Adrenal gland (tissue), 12 donors: ENCODE data around the gene EHMT2. TPM values are rescaled to one million over a fixed set of nuclear protein-coding genes. Genes with fewer than 3 reads are reported as not detected.
"Not testable (repeated sequence)": the region's sequence is repeated elsewhere in the genome, so short reads cannot be mapped to it uniquely, and the experiment has no call there.

Experiments
- DNase-seq, 7 donors: peaks; one replicate each; pipeline ENCODE4 v3.0.0-alpha.2; 2019 to 2020
- H3K27ac ChIP-seq, 5 donors: fragments of 200-600 bp; sonication (generic) in 4 of 5; 1 replicate in 3 of 5; 2 replicates in 2 of 5; pipeline versions ENCODE4 v1.5.1 to v1.8.0; 2016 to 2020; ENCODE audit warnings: mild to moderate bottlenecking in 1 of 5
- H3K27me3 ChIP-seq: fragments of 200-600 bp; 2 replicates; pipeline ENCODE4 v1.8.0; 2021
- H3K36me3 ChIP-seq, 2 donors: fragments of 200-600 bp; replicated peaks in 1 of 2; 1 replicate in 1 of 2; 2 replicates in 1 of 2; pipeline versions ENCODE4 v1.5.1 to v1.8.0; 2018 to 2022
- H3K4me1 ChIP-seq, 2 donors: fragments of 200-600 bp; replicated peaks in 1 of 2; 1 replicate in 1 of 2; 2 replicates in 1 of 2; pipeline versions ENCODE4 v1.5.1 to v1.8.0; 2018 to 2021
- H3K4me3 ChIP-seq, 4 donors: fragments of 200-600 bp; sonication (generic) in 3 of 4; one replicate each; pipeline ENCODE4 v1.5.1; 2016 to 2018
- H3K9me3 ChIP-seq, 3 donors: fragments of 200-600 bp; sonication (generic) in 1 of 3; replicated peaks in 1 of 3; 1 replicate in 2 of 3; 2 replicates in 1 of 3; pipeline versions ENCODE4 v1.5.1 to v1.8.0; 2016 to 2021
- CTCF ChIP-seq, 6 experiments: fragments of 450-650 bp in 4 of 6; fragments of 200-600 bp in 2 of 6; sonication (generic) in 1 of 6; IDR thresholded peaks; 1 replicate in 5 of 6; 2 replicates in 1 of 6; pipeline versions ENCODE4 v1.5.1 to v1.8.0; 2016 to 2021; ENCODE audit warnings: antibody characterized with exemption in 6 of 6, mild to moderate bottlenecking in 2 of 6, moderate library complexity in 1 of 6
- POLR2A ChIP-seq, 2 donors: fragments of 450-650 bp; IDR thresholded peaks; one replicate each; pipeline ENCODE4 v1.6.1; 2017; ENCODE audit warnings: antibody characterized with exemption in 2 of 2, mild to moderate bottlenecking in 2 of 2, moderate library complexity in 1 of 2
- WGBS, 4 donors: extraction: QIAGEN DNeasy Blood & Tissue Kit in 2 of 4; methylation state at CpG; one replicate each; pipeline versions ENCODE4 v1.1.5 to v1.1.7; 2013 to 2017; 5-methylcytosine and 5-hydroxymethylcytosine counted together
- intact Hi-C, 2 donors: fragments of 100-400 bp; cut with DNase I; formaldehyde crosslinking; loops; one replicate each; pipeline versions ENCODE4 v1.14.1 to v1.15.0; 2022 to 2023
- polyA plus RNA-seq, 3 donors: library from polyadenylated mRNA; stranded (reverse); fragments of 200-250 nt in 2 of 3; fragments of 350-450 nt in 1 of 3; fragmentation: Illumina TruSeq in 1 of 3; extraction: RNeasy Lipid Tissue Mini Kit (QIAGEN cat#74804) in 1 of 3; gene quantifications; one replicate each; pipeline ENCODE4 v1.2.3, GENCODE V29; 2013 to 2014
- total RNA-seq, 9 donors: library from RNA; depleted of rRNA in 4 of 9; stranded (reverse); fragments of >200 nt in 4 of 9; fragments of 120-200 nt in 1 of 9; fragmentation: NEBNext Ultra II Directional in 1 of 9; extraction: Animal tissue kit (Norgen Biotek cat#: 25700) in 1 of 9; gene quantifications; one replicate each; pipeline versions ENCODE4 v1.1.0 to v1.2.4, GENCODE V29; 2013 to 2023
- donor health status: healthy with polysubstance abuse.
- donor health status: Bipolar disorder and iron deficiency.
- donor health status: DM: yes; HTN: yes; CAD: no.
- donor health status: DM: no; HTN: no; CAD: no.
- donor health status: DM: no; HTN: no; CAD: no.
- donor health status: DM: yes; HTN: yes; CAD: no.

Gene EHMT2
- total and polyA plus RNA-seq, 12 donors: 16.8 to 107 (median 49.9) TPM

- intact Hi-C loops: no loop called here
- H3K4me3 ChIP-seq: no peak overlapping the region
- TF ChIP-seq CTCF (IDR thresholded peaks at IDR 0.05) (no peak), POLR2A (IDR thresholded peaks at IDR 0.05) (no peak)
- DNase-seq: no peak
- no peaks in the 10 kb centered on the region for H3K9me3 ChIP-seq
- 83 to 86% (median 85%) methylated on average over 18 to 21 of the region's 21 CpGs for WGBS, 4 donors
- peaks cover 7 to 26% of the 10 kb centered on the region in 2 donors for H3K4me1 ChIP-seq
- peaks cover 0 to 4% of the 10 kb centered on the region in 2 donors for H3K36me3 ChIP-seq
- H3K27me3 ChIP-seq: no peaks in the 10 kb centered on the region
- no peak overlapping the region for H3K27ac ChIP-seq
These were observed 32.0 kb downstream of the EHMT2 start for GRCh38 chr6:31865205-31866118.

- 82 to 96% (median 90%) methylated on average over 8 of the region's 8 CpGs for WGBS, 4 donors
- Histone ChIP-seq H3K27me3 (no peaks in the 10 kb centered on the region), H3K9me3 (no peaks in the 10 kb centered on the region), H3K4me3 (no peak overlapping the region), H3K36me3 (peaks cover 0 to 11% of the 10 kb centered on the region in 2 donors), H3K27ac (no peak overlapping the region), H3K4me1 (peaks cover 3 to 21% of the 10 kb centered on the region in 2 donors)
- intact Hi-C loops: no loop called here
- no peak for TF ChIP-seq CTCF (IDR thresholded peaks at IDR 0.05)
- no peak for TF ChIP-seq POLR2A (IDR thresholded peaks at IDR 0.05)
- no peak for DNase-seq
These were observed 32.7 kb downstream of the EHMT2 start for GRCh38 chr6:31864818-31865204.

- 9 to 24% (median 13%) methylated on average over 12 to 16 of the region's 16 CpGs for WGBS, 4 donors
- intact Hi-C loops, DNase-seq, H3K27me3 ChIP-seq, H3K9me3 ChIP-seq: not testable (repeated sequence)
- peak overlapping the region; percentile 69 to 96 (median 90) for H3K27ac ChIP-seq
- peaks cover 3 to 21% of the 10 kb centered on the region in 2 donors for H3K4me1 ChIP-seq
- peaks cover 0 to 17% of the 10 kb centered on the region in 2 donors for H3K36me3 ChIP-seq
- H3K4me3 ChIP-seq: peak overlapping the region in 2 of 4 donors; percentile 29 to 55
These were observed 33.4 kb downstream of the EHMT2 start for GRCh38 chr6:31864123-31864562.

- H3K36me3 ChIP-seq: peaks cover 0 to 33% of the 10 kb centered on the region in 2 donors
- H3K4me1 ChIP-seq: peaks cover 3 to 21% of the 10 kb centered on the region in 2 donors
- peak within 1 kb of the TSS; percentile 74 to 96 (median 94) for H3K27ac ChIP-seq
- intact Hi-C loops: no loop called here
- no peaks in the 10 kb centered on the region for H3K9me3 ChIP-seq
- DNase-seq: peak; percentile 100
- no peaks in the 10 kb centered on the region for H3K27me3 ChIP-seq
- TF ChIP-seq POLR2A (IDR thresholded peaks at IDR 0.05) (peak; percentile 97 to 99), CTCF (IDR thresholded peaks at IDR 0.05) (no peak)
- 0 to 1% (median 1%) methylated on average over 36 to 64 of the region's 64 CpGs for WGBS, 4 donors
- H3K4me3 ChIP-seq: peak within 1 kb of the TSS; percentile 64 to 81 (median 74)
These were observed 34.9 kb downstream of the EHMT2 start, which contains the start of gene NEU1 for GRCh38 chr6:31862344-31863235. Gene NEU1, minus strand, starts transcription at chr6:31862821. Its CDS starts 45 bp downstream, at chr6:31862776.
